Measurements from ENCODE around the gene THPO. TPM values are rescaled to one million over a fixed set of nuclear protein-coding genes. Genes with fewer than 3 reads are reported as not detected.
A peak's percentile ranks its signal among the peaks of the same experiment; 100 is the strongest.

The THPO gene
- total RNA-seq, 6 donors from 2014 or later, result 0.14 to 0.84 TPM; not detected in 4

DNA sequence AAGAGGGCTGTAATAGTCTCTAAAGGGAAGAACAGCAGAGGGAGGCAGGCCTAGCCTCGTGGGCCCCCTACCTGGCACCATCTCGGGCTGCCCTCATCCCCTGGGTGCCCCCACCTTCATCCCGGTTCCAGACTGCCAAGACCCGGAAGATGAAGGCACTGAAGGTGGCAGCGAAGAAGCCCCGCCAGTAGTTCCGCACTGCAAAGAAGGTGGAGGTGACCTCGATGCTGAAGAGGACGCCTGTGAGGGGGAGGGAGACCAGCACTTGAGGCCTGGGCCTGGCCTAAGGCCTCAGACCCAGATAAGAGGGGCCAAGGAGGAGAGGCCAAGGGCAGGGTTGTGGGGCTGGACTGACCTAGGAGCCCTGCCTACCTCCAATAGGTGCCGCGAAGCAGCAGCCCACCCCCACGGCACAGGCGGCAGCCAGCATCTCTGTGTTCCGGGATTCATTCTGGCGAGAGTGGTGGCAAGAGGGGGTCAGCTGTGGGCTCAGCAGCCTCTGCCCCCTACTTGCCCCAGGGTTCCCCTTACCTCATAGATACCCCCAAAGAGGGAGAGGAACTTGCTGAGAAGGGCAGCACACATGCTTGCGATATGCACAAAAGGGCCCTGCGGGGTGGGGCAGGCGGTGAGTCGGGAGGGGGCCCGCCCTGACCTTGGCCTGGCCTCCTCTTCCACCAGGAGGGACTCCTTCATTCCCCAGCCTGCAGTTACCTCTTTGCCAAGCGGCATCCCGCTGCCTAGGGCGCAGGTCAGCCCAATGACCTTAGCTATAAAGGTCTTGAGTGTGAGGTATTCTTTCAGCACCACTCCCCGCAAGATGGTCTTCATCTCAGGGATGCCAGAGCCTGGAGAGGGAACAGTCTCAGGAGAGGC lies 20.5 kb downstream of the THPO start:
- Histone ChIP-seq H3K4me1 (peaks cover 8 to 12% (median 10%) of the 10 kb centered on the region in 4 donors), H3K4me3 (no peak overlapping the region), H3K9me3 (no peaks in the 10 kb centered on the region), H3K27ac (no peak overlapping the region), H3K36me3 (peaks cover 0 to 17% (median 0%) of the 10 kb centered on the region in 4 donors), H3K27me3 (no peaks in the 10 kb centered on the region)
- TF ChIP-seq, protein P1, sequence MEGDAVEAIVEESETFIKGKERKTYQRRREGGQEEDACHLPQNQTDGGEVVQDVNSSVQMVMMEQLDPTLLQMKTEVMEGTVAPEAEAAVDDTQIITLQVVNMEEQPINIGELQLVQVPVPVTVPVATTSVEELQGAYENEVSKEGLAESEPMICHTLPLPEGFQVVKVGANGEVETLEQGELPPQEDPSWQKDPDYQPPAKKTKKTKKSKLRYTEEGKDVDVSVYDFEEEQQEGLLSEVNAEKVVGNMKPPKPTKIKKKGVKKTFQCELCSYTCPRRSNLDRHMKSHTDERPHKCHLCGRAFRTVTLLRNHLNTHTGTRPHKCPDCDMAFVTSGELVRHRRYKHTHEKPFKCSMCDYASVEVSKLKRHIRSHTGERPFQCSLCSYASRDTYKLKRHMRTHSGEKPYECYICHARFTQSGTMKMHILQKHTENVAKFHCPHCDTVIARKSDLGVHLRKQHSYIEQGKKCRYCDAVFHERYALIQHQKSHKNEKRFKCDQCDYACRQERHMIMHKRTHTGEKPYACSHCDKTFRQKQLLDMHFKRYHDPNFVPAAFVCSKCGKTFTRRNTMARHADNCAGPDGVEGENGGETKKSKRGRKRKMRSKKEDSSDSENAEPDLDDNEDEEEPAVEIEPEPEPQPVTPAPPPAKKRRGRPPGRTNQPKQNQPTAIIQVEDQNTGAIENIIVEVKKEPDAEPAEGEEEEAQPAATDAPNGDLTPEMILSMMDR (IDR thresholded peaks at IDR 0.05), result no peak
- TF ChIP-seq POLR2A (IDR thresholded peaks at IDR 0.05) (no peak), EP300 (IDR thresholded peaks at IDR 0.05) (no peak), POLR2AphosphoS5 (IDR thresholded peaks at IDR 0.05) (no peak)
- DNase-seq, result no peak
- no peak for ATAC-seq (ENCODE audit: low FRiP score in 2 of 2)
- 92 to 94% methylated on average over 15 to 23 of the region's 24 CpGs for WGBS, 2 donors

GRCh38 chr3:184355261-184356040 lies 22.6 kb downstream of the THPO start:
- no peak for DNase-seq
- Histone ChIP-seq H3K36me3 (peaks cover 0 to 17% (median 0%) of the 10 kb centered on the region in 4 donors), H3K27me3 (no peaks in the 10 kb centered on the region), H3K27ac (no peak overlapping the region), H3K9me3 (no peaks in the 10 kb centered on the region), H3K4me3 (no peak overlapping the region), H3K4me1 (peaks cover 1 to 4% (median 2%) of the 10 kb centered on the region in 4 donors)
- WGBS, 2 donors, result 83 to 85% methylated on average over 15 to 18 of the region's 18 CpGs
- peak in 1 of 2 donors; percentile 32 for ATAC-seq (ENCODE audit: low FRiP score in 2 of 2)
- TF ChIP-seq, protein P1 (IDR thresholded peaks at IDR 0.05), result no peak
- TF ChIP-seq POLR2A (IDR thresholded peaks at IDR 0.05) (no peak), EP300 (IDR thresholded peaks at IDR 0.05) (no peak), POLR2AphosphoS5 (IDR thresholded peaks at IDR 0.05) (no peak)

DNA sequence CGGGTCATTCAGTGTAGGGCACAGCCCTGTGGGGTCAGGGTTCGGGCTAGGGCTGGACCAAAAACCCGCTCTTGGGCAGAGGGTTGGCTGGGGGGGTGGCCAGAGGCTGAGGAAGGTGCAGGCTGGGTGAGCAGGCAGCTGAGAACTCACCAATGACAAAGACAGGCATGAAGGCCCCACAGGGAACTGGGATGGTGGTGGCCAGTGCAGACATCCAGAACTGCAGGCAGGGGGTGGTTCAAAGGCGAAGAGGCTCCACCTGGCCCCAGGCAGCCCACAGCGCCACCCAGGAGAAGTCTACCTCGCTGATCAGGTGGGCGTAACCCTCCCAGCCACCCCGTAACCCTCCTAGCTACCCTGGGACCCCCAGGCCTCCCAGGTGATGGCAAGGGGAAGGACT lies 23.3 kb downstream of the THPO start:
- no peaks in the 10 kb centered on the region for H3K4me1 ChIP-seq
- H3K9me3 ChIP-seq, result no peaks in the 10 kb centered on the region
- no peak for TF ChIP-seq EP300 (IDR thresholded peaks at IDR 0.05)
- TF ChIP-seq, protein P1 (IDR thresholded peaks at IDR 0.05), result no peak
- no peak for TF ChIP-seq POLR2A (IDR thresholded peaks at IDR 0.05)
- TF ChIP-seq POLR2AphosphoS5 (IDR thresholded peaks at IDR 0.05), result no peak
- no peak overlapping the region for H3K4me3 ChIP-seq
- peaks cover 0 to 17% (median 0%) of the 10 kb centered on the region in 4 donors for H3K36me3 ChIP-seq
- no peak overlapping the region for H3K27ac ChIP-seq
- H3K27me3 ChIP-seq, result no peaks in the 10 kb centered on the region
- 71 to 82% methylated on average over 4 to 8 of the region's 8 CpGs for WGBS, 2 donors
- DNase-seq, result no peak
- ATAC-seq (ENCODE audit: low FRiP score in 2 of 2), result no peak

- Histone ChIP-seq H3K27ac (no peak overlapping the region), H3K9me3 (no peaks in the 10 kb centered on the region), H3K4me3 (no peak overlapping the region), H3K4me1 (no peaks in the 10 kb centered on the region), H3K27me3 (no peaks in the 10 kb centered on the region), H3K36me3 (peaks cover 0 to 17% (median 0%) of the 10 kb centered on the region in 4 donors)
- TF ChIP-seq, protein P1 (IDR thresholded peaks at IDR 0.05), result peak; percentile 56 to 77 (median 68)
- no peak for TF ChIP-seq POLR2AphosphoS5 (IDR thresholded peaks at IDR 0.05)
- WGBS, 2 donors, result 34 to 53% methylated on average over 2 to 3 of the region's 18 CpGs
- DNase-seq (peak in 1 of 2 donors; percentile 39), ATAC-seq (ENCODE audit: low FRiP score in 2 of 2) (peak; percentile 26 to 62)
Observed at GRCh38 chr3:184354121-184354728, 23.8 kb downstream of the THPO start.

All from upper lobe of left lung (tissue), 6 donors.